ENCODE measurements around the gene ZNF492.

The ZNF492 gene

DNA sequence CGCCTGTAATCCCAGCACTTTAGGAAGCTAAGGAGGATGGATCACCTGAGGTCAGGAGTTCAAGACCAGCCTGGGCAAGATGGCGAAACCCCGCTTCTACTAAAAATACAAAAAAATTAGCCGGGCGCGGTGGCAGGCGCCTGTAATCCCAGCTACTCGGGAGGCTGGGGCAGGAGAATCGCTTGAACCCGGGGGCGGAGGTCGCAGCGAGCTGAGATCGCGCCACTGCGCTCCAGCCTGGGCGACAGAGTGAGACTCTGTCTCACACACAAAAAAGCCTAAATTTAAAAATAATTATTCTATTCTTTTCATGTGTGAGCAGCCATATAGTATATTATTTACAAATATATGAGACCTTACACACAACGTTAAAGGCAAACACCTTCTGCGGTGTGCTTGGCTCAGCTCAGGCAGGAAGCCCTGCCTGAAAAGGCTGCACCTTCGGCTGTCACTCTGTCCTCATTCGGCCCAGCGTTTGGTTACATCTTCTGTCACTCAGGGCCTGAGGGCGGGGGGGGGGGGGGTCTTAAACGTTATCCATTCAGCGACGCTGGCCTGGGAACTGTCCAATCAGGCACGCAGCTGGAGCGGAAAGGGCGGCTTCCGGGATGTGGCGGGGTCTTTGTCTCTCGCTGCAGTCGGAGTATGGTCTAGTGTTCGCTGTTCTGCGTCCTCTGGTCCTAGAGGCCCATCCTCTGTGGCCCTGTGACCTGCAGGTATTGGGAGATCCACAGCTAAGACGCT lies at the start of gene ZNF492:
ZNF492 (plus strand) TSS at position 619 of the 744 bp plus-strand sequence. CDS start 19,076 bp downstream, outside the sequence.
- DNase-seq (ENCODE audit: low read depth in 2 of 2): peak; percentile 86 to 91
- peak within 1 kb of the TSS; percentile 60 to 65 for H3K4me3 ChIP-seq (replicated peaks in 1 of 2; ENCODE audit: low read depth in 2 of 2, low read length in 2 of 2)

DNA sequence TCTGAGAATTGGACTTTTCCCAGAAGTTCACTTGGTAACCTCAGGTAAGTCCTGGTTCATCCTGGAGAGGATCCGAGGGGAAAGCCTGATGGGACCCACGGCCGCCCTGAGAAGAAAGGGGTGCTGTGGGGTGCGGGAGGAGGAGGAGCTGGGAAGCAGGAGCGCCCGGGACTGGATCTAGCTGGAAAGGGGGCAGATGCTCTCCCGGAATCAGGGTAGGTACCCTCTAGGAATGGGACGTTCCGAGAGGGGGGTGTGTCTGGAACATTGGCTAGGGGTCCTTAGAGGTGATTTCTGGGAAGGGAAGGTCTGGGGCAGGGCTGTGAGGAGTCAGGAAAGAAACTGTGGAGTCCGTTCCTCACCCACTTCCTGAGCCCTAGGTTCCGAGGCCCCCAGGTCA lies 38.7 kb upstream of the ZNF492 start:
- TF ChIP-seq, protein P1, sequence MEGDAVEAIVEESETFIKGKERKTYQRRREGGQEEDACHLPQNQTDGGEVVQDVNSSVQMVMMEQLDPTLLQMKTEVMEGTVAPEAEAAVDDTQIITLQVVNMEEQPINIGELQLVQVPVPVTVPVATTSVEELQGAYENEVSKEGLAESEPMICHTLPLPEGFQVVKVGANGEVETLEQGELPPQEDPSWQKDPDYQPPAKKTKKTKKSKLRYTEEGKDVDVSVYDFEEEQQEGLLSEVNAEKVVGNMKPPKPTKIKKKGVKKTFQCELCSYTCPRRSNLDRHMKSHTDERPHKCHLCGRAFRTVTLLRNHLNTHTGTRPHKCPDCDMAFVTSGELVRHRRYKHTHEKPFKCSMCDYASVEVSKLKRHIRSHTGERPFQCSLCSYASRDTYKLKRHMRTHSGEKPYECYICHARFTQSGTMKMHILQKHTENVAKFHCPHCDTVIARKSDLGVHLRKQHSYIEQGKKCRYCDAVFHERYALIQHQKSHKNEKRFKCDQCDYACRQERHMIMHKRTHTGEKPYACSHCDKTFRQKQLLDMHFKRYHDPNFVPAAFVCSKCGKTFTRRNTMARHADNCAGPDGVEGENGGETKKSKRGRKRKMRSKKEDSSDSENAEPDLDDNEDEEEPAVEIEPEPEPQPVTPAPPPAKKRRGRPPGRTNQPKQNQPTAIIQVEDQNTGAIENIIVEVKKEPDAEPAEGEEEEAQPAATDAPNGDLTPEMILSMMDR (IDR thresholded peaks at IDR 0.05; ENCODE audit: low read depth, low read length): no peak
- no peak overlapping the region for H3K4me3 ChIP-seq (replicated peaks in 1 of 2; ENCODE audit: low read depth in 2 of 2, low read length in 2 of 2)
- DNase-seq (ENCODE audit: low read depth in 2 of 2): no peak

DNA sequence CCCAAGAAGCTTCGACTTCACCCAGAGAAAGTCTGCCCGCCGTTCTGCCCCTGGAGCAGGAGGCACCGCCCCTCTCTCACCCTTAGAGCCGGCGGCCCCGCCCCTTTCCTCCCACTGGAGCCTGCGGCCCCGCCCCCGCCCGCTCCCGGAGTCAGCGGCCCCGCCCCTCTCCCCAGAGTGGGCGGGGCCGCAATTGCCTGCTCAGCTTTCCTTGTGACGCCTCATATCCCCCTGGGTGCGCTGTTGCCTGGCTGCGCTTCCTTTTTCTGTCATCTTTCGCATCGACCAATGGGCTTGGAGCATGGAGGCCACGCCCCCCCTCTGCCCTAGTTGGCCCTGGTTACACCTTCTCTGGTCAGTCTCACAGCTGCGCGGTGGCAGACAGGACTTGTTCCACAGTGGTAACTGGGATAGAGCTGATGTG lies 38.2 kb upstream of the ZNF492 start:
- TF ChIP-seq, protein P1 (IDR thresholded peaks at IDR 0.05; ENCODE audit: low read depth, low read length): no peak
- no peak overlapping the region for H3K4me3 ChIP-seq (replicated peaks in 1 of 2; ENCODE audit: low read depth in 2 of 2, low read length in 2 of 2)
- no peak for DNase-seq (ENCODE audit: low read depth in 2 of 2)

DNA sequence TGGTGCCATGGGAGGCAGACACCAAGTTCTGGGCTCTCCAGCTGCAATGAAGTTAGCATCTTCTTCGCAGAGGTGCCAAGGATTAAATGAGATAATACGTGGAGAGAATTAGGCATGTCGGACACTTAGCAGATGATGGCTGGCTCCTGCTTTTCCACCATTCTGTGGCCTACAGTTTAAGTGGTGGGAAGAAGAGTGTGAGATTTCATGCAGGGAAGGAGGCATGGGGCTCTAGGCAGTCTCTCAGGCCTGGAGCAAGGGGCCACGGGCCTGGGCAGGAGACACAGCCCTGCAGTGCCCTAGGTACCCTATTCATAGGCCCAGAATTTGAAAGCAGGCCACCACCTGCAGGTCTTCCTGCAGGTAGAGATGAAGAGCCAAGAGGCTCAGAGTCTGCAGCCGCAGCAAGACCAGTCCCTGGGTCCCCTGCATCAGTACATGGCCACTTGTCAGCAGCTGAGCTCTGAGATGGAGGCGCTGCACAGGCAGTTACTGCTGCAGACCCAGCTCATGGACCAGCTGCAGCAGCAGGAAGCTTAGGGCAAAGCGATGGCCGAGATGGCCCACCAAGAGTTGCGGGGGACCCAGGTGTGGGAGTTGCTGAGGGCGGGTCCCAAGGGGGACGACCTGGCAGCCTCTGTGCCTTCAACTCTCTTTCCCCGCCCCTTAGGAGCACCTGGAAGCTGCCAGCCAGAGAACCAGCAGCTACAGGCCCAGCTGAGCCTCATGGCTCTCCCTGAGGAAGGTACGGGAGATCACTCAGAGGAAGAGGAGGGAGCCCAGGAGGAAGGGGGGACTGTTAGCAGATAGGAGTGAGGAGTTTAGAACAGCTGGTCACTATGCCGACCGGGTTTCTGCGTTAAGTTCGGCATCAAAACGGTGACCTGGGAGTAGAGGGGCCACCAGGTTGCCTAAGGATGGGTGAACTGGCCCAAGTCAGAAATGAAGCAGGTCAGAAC lies 33.2 kb upstream of the ZNF492 start:
- TF ChIP-seq, protein P1 (IDR thresholded peaks at IDR 0.05; ENCODE audit: low read depth, low read length): no peak
- no peak overlapping the region for H3K4me3 ChIP-seq (replicated peaks in 1 of 2; ENCODE audit: low read depth in 2 of 2, low read length in 2 of 2)
- DNase-seq (ENCODE audit: low read depth in 2 of 2): no peak

DNA sequence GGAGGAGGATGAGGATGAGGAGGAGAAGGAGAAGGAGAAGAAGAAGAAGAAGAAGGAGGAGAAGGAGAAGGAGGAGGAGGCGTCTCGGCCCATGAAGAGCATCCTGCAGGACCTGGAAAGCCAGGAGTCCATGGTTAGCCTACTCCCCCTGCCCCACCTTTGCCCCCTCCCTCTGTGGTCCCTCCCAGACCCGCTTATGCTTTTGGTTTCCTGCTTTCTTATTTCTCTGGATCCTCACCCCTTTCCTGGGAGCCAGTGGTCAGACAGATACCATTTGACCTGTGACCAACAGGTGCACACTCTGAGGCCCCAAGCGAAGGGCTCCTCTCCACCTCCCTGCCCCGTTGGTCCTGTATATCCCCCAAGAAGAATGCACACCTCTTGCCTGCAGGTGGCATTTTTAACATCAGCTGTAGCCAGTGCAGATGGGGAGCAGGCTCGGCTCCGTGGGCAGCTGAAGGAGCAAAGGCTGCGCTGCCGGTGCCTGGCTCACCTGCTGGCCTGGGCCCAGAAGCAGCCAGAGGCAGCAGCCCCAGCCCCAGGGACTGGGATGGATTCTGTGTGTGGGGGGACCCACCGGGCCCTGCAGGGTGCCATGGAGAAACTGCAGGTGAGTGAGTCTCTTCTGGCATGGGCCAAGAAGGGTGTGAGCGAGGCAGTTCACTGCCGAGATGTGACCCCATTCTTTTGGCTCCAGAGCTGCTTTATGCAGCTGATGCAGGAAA lies 32.1 kb upstream of the ZNF492 start:
- no peak for DNase-seq (ENCODE audit: low read depth in 2 of 2)
- TF ChIP-seq, protein P1 (IDR thresholded peaks at IDR 0.05; ENCODE audit: low read depth, low read length): no peak
- no peak overlapping the region for H3K4me3 ChIP-seq (replicated peaks in 1 of 2; ENCODE audit: low read depth in 2 of 2, low read length in 2 of 2)

DNA sequence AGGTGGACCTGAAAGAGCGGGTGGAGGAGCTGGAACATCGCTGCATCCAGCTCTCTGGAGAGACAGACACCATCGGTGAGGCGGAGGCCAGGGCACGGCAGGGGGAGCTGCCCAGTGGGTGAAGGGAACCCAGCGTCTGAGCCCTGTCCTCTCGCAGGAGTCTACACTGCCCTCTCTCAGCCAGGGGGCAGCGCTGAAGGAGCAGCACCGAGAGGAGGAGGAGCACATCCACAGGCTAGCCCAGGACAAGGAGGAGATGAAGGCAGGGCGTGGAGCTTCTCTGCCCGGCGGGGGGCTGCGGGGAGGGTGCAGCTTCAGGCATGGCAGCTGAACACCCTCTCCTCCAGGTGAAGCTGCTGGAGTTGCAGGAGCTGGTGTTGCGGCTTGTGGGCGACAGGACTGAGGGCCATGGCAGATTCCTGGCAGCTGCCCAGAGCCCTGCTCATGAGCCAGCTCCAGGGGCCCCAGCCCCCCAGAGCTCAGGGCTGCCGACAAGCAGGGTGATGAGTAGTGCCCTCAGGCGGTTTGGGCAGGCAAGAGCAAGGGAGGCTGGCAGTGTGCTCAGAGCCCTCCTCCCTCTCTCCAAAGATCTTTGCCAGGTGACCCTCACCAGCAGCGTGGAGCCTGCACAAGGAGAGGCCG lies 31.4 kb upstream of the ZNF492 start:
- H3K4me3 ChIP-seq (replicated peaks in 1 of 2; ENCODE audit: low read depth in 2 of 2, low read length in 2 of 2): no peak overlapping the region
- TF ChIP-seq, protein P1 (IDR thresholded peaks at IDR 0.05; ENCODE audit: low read depth, low read length): no peak
- DNase-seq (ENCODE audit: low read depth in 2 of 2): no peak
